Pons (tissue), 1 donor: Measurements from ENCODE around the gene METTL24.

Source experiments
- DNase-seq: peaks from one replicate; pipeline ENCODE4 v3.0.0-alpha.2; 2016; ENCODE audit warnings: low spot score

METTL24 gene

DNA sequence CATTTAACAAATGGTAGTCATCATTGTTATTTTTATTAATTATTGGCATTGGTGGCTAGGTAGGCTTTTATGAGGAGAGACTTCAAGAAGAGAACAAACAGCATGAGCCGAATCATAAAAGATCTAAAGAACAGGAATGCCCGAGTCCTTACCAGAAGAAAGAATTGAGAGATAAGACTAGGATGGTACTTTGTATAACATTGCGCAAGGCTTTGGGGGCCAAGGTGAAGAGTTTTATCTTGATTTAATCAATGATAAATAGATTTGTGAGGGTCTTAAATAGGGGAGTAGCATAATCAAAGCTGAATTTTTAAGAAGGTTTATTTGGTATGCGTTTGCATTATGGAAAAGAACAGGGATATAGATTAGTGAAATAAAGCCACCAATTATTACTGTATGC, 162.5 kb downstream of the METTL24 start:
- no peak for DNase-seq
